K562 (cell line): ENCODE measurements around the gene LSM11. TPM values are rescaled to one million over a fixed set of nuclear protein-coding genes. Genes with fewer than 3 reads are reported as not detected.

Experiments used
- ATAC-seq: fragments of 200-7000 bp; cut with Tn5 transposase; 3 replicates; pipeline ENCODE4 v1.9.1; 2020; ENCODE audit warnings: moderate library complexity
- BruUV-seq: library from RNA; stranded (reverse); fragments of 400-500 nt; replicated peaks from 2 replicates; lab custom pipeline; 2021; lab: Mats Ljungman, UMichigan
- CTCF ChIA-PET: fragments of 300-600 bp; formaldehyde crosslinking; extraction: SDS; loops from one replicate; lab custom pipeline; 2021; ENCODE audit warnings: low intra/inter-chr PET ratio; lab: Yijun Ruan, JAX
- POLR2A ChIA-PET: fragments of 300-600, 350-650 bp; sonication (Branson Sonifier 250); formaldehyde crosslinking; extraction: SDS; loops from one replicate; lab custom pipeline; 2021; ENCODE audit warnings: antibody characterized with exemption, inconsistent platforms; lab: Yijun Ruan, JAX
- DNase-seq, 4 experiments: peaks; one replicate each; pipeline versions ENCODE4 v3.0.0 to v3.0.0-alpha.2; 2011 to 2018; ENCODE audit warnings: low spot score in 3 of 4, mixed read lengths in 3 of 4; ENCODE audit errors: extremely low read depth in 1 of 4
- FAIRE-seq: peaks from 2 replicates; lab custom pipeline; 2011; peaks lifted over from hg19 to GRCh38; lab: Jason Lieb, UNC
- H2AFZ ChIP-seq: 2 replicates; pipeline ENCODE4 v1.6.0; 2011; ENCODE audit warnings: low read depth, low read length, control low read depth, inconsistent platforms
- H3K27ac ChIP-seq: fragments of 200-600 bp; 3 replicates; pipeline ENCODE4 v1.8.0; 2011; ENCODE audit warnings: low read depth, mild to moderate bottlenecking, control low read depth, inconsistent platforms, low read length, moderate library complexity, mixed read lengths; ENCODE audit errors: extremely low read depth
- H3K27me3 ChIP-seq, 2 experiments: fragments of 300-600 bp in 1 of 2; 2 replicates in 1 of 2; 3 replicates in 1 of 2; pipeline versions ENCODE4 v1.6.0 to v1.8.0; 2011; ENCODE audit warnings: inconsistent platforms in 2 of 2, low read length in 2 of 2, mild to moderate bottlenecking in 1 of 2, mixed read lengths in 1 of 2, moderate library complexity in 1 of 2; ENCODE audit not compliant: control insufficient read depth in 2 of 2, insufficient read depth in 2 of 2
- H3K36me3 ChIP-seq: fragments of 300-600 bp; 3 replicates; pipeline ENCODE4 v1.8.0; 2011; ENCODE audit warnings: mild to moderate bottlenecking, low read length, inconsistent platforms; ENCODE audit not compliant: control insufficient read depth, insufficient read depth
- H3K4me1 ChIP-seq, 2 experiments: fragments of 200-600 bp in 1 of 2; replicated peaks in 1 of 2; 2 replicates in 1 of 2; 3 replicates in 1 of 2; pipeline versions ENCODE4 v1.5.1 to v1.8.0; 2011; ENCODE audit warnings: inconsistent platforms in 2 of 2, low read length in 2 of 2, mild to moderate bottlenecking in 1 of 2, mixed read lengths in 1 of 2, moderate library complexity in 1 of 2; ENCODE audit not compliant: control insufficient read depth in 2 of 2, insufficient read depth in 2 of 2
- H3K4me2 ChIP-seq: 2 replicates; pipeline ENCODE4 v1.6.1; 2011; ENCODE audit warnings: low read length, control low read depth, inconsistent platforms, mixed read lengths; ENCODE audit not compliant: insufficient read depth
- H3K4me3 ChIP-seq: fragments of 200-600 bp; sonication (generic), shearing (Covaris generic); 2 replicates; pipeline ENCODE4 v1.5.1; 2016; ENCODE audit warnings: control low read depth, inconsistent platforms
- H3K79me2 ChIP-seq: fragments of 200-600 bp; 3 replicates; pipeline ENCODE4 v1.8.0; 2011; ENCODE audit warnings: low read length, inconsistent platforms; ENCODE audit not compliant: control insufficient read depth, insufficient read depth
- H3K9ac ChIP-seq, 2 experiments: 2 replicates each; pipeline versions ENCODE4 v1.6.0 to v1.6.1; 2011; ENCODE audit warnings: low read depth in 2 of 2, low read length in 2 of 2, control low read depth in 1 of 2, inconsistent platforms in 1 of 2, mild to moderate bottlenecking in 1 of 2, mixed read lengths in 1 of 2; ENCODE audit not compliant: insufficient read depth in 1 of 2
- H3K9me1 ChIP-seq: one replicate; pipeline ENCODE4 v1.6.0; 2011; ENCODE audit warnings: inconsistent platforms, mild to moderate bottlenecking, low read length, moderate library complexity; ENCODE audit not compliant: control insufficient read depth, insufficient read depth
- H3K9me3 ChIP-seq: replicated peaks from 2 replicates; pipeline ENCODE4 v1.5.1; 2011; ENCODE audit warnings: low read depth, low read length, inconsistent platforms; ENCODE audit not compliant: control insufficient read depth, insufficient read depth
- H4K20me1 ChIP-seq: replicated peaks from 2 replicates; pipeline ENCODE4 v1.6.1; 2011; ENCODE audit warnings: low read length, inconsistent platforms, mixed read lengths; ENCODE audit not compliant: control insufficient read depth, insufficient read depth
- DIDO1 ChIP-seq: fragments of 450-650 bp; IDR thresholded peaks from 2 replicates; pipeline ENCODE4 v1.6.1; 2016; ENCODE audit warnings: low read depth, missing biosample characterization, missing genetic modification characterization
- GTF2A2 ChIP-seq: IDR thresholded peaks from 2 replicates; pipeline ENCODE4 v1.6.1; 2016; ENCODE audit warnings: mild to moderate bottlenecking, missing genetic modification characterization, missing compliant biosample characterization
- PTRF ChIP-seq: fragments of 450-650 bp; IDR thresholded peaks from 2 replicates; pipeline ENCODE4 v1.6.1; 2016; ENCODE audit warnings: mild to moderate bottlenecking, missing genetic modification characterization, missing compliant biosample characterization
- ZNF644 ChIP-seq: fragments of 200-800 bp; sonication (Bioruptor generic); IDR thresholded peaks from 2 replicates; pipeline ENCODE4 v1.6.1; 2016; ENCODE audit warnings: low read depth, missing genetic modification characterization, missing compliant biosample characterization
- WGBS: fragments of 100-300 bp; shearing (Covaris generic); methylation state at CpG from one replicate; pipeline ENCODE4 v1.1.6; 2016; ENCODE audit warnings: low coverage, mixed read lengths; ENCODE audit not compliant: insufficient coverage; ENCODE audit errors: missing lambda C conversion rate; 5-methylcytosine and 5-hydroxymethylcytosine counted together
- in situ Hi-C: fragments of 300-500 bp; cut with MboI; formaldehyde crosslinking; loops from 4 replicates; pipeline ENCODE4 v1.15.0; 2018; ENCODE audit warnings: inconsistent platforms, mixed read lengths
- intact Hi-C: fragments of 100-400 bp; cut with micrococcal nuclease; formaldehyde crosslinking; loops from 2 replicates; pipeline ENCODE4 v1.14.2; 2022
- polyA plus RNA-seq, 8 experiments: library from polyadenylated mRNA; depleted of rRNA in 4 of 8; stranded (reverse) in 5 of 8; unstranded in 3 of 8; fragments of >200 nt; fragmentation: Nextera tagmentation in 2 of 8; fragmentation: Illumina TruSeq in 1 of 8; extraction: Ambion mirVana in 2 of 8; extraction: Trizol in 1 of 8; gene quantifications; 2 replicates each; pipeline versions ENCODE4 v1.2.1 to v1.2.3, GENCODE V29; 2011 to 2014; ENCODE audit warnings: inconsistent platforms in 1 of 8, missing spikeins in 1 of 8
- total RNA-seq, 7 experiments: library from RNA; depleted of rRNA in 6 of 7; stranded (reverse); fragments of >200 nt in 6 of 7; fragmentation: Illumina TruSeq in 2 of 7; extraction: Trizol in 2 of 7; gene quantifications; 2 replicates each; pipeline versions ENCODE4 v1.2.1 to v1.2.3, GENCODE V29; 2011 to 2021; ENCODE audit warnings: low replicate concordance in 1 of 7
- TF ChIP-seq, protein P1 (sequence below): fragments of 450-650 bp; IDR thresholded peaks from 2 replicates; pipeline ENCODE4 v1.6.1; 2017; ENCODE audit warnings: antibody characterized with exemption, mild to moderate bottlenecking

LSM11 gene
- total and polyA plus RNA-seq, 9 of the 15 experiments (the other 6 are each of a cell fraction or from before 2014, with no cell fraction given): 1.8 to 9.4 (median 4.7) TPM

DNA sequence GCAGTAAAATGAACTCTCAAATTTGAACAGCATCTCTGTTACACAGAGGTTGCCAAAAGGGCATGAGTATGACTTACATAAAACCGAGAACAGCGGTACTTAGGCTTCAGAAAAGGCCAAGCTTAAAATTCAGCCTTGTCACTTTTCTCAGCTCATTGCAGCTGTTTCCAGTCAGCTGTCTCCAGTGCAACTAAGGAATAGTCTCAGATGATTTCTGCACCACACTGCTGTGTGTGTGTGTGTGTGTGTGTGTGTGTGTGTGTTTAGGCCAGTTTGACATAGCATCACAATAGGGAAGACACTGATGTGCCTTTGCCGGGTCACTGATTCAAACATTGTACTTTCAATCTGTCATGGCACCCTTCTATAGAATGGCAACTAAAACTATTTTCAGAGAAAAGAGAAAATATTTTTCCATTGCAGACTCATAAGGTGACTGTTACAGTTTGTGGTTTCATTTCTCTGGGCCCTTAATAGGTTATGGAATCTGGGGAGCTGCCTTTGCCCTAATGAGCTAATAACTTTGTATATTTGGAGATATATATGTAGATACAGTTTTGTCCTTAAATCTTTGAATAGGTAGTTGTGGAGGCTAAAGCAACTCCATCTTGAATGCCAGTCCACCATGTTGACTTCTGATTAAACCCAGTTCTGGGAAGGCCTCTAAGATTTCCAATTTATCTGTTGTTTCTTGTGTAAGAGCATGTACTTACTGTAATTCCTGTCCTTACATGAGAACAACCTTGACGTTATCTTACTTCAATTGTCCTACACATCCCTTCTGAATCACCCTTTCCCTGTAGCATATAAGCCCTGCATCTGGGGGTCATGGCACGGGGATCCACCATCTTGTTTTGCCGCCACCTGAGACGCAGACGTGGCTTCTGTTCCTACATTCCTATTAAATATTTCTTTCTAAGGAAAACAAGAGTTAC is 4.5 kb downstream of the LSM11 start:
- Histone ChIP-seq H3K4me3 (no peak overlapping the region), H3K4me1 (peaks cover 22 to 26% of the 10 kb centered on the region in 2 experiments; a peak in 4 of 5 replicates), H3K9ac (no peak overlapping the region), H3K27me3 (no peaks in the 10 kb centered on the region), H2AFZ (no peak overlapping the region), H3K79me2 (peaks cover 13% of the 10 kb centered on the region; the same call in 1 of the 3 replicates), H3K9me3 (no peaks in the 10 kb centered on the region), H3K9me1 (no peaks in the 10 kb centered on the region), H3K27ac (no peak overlapping the region), H3K4me2 (no peak overlapping the region), H3K36me3 (peaks cover 8% of the 10 kb centered on the region; the same call in 1 of the 3 replicates), H4K20me1 (no peaks in the 10 kb centered on the region)
- FAIRE-seq (peak; percentile 15), ATAC-seq (no peak), DNase-seq (no peak)
- whole genome bisulfite sequencing: 71% methylated on average over 8 of the region's 8 CpGs
- POLR2A ChIA-PET: no interaction called here
- intact Hi-C loops: loop anchor here (10.0 kb wide), 2 partner anchors 603 to 1357 kb away; partner anchors contain the start of gene MED7
- no TSS peak for BruUV-seq
- TF ChIP-seq DIDO1: no peak
- TF ChIP-seq PTRF: 0 out of 2 replicates have a peak, but pooled peaks have one; percentile 15
- TF ChIP-seq, protein P1, sequence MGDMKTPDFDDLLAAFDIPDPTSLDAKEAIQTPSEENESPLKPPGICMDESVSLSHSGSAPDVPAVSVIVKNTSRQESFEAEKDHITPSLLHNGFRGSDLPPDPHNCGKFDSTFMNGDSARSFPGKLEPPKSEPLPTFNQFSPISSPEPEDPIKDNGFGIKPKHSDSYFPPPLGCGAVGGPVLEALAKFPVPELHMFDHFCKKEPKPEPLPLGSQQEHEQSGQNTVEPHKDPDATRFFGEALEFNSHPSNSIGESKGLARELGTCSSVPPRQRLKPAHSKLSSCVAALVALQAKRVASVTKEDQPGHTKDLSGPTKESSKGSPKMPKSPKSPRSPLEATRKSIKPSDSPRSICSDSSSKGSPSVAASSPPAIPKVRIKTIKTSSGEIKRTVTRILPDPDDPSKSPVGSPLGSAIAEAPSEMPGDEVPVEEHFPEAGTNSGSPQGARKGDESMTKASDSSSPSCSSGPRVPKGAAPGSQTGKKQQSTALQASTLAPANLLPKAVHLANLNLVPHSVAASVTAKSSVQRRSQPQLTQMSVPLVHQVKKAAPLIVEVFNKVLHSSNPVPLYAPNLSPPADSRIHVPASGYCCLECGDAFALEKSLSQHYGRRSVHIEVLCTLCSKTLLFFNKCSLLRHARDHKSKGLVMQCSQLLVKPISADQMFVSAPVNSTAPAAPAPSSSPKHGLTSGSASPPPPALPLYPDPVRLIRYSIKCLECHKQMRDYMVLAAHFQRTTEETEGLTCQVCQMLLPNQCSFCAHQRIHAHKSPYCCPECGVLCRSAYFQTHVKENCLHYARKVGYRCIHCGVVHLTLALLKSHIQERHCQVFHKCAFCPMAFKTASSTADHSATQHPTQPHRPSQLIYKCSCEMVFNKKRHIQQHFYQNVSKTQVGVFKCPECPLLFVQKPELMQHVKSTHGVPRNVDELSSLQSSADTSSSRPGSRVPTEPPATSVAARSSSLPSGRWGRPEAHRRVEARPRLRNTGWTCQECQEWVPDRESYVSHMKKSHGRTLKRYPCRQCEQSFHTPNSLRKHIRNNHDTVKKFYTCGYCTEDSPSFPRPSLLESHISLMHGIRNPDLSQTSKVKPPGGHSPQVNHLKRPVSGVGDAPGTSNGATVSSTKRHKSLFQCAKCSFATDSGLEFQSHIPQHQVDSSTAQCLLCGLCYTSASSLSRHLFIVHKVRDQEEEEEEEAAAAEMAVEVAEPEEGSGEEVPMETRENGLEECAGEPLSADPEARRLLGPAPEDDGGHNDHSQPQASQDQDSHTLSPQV: peak; percentile 66
- TF ChIP-seq GTF2A2 (tag): 0 out of 2 replicates have a peak, but pooled peaks have one; percentile 37
- TF ChIP-seq ZNF644 (tag): 0 out of 2 replicates have a peak, but pooled peaks have one; percentile 38
- in situ Hi-C loops: no loop called here
- CTCF ChIA-PET: no interaction called here
